ENCODE measurements around the gene PSMA1. TPM values are rescaled to one million over a fixed set of nuclear protein-coding genes. Genes with fewer than 3 reads are reported as not detected.

PSMA1 gene
- total RNA-seq, 2 donors from 2014 or later = 171 to 214 TPM

GRCh38 chr11:14544611-14545010, 24.4 kb upstream of the PSMA1 start:
- H3K4me1 Mint-ChIP-seq = peaks cover 9% of the 10 kb centered on the region
- no peak for DNase-seq
- H3K27ac Mint-ChIP-seq = no peak overlapping the region
- Histone ChIP-seq H3K27ac (ENCODE audit: low read depth, low read length) (no peak overlapping the region), H3K9ac (ENCODE audit: extremely low read depth, low read length, poor library complexity, severe bottlenecking) (no peak overlapping the region), H3K4me1 (ENCODE audit: control insufficient read depth, insufficient read depth, low read length) (no peaks in the 10 kb centered on the region), H3K9me3 (ENCODE audit: control insufficient read depth, low read length) (no peaks in the 10 kb centered on the region), H3K36me3 (ENCODE audit: control insufficient read depth, insufficient read depth, low read length) (no peaks in the 10 kb centered on the region), H3K27me3 (ENCODE audit: control insufficient read depth, insufficient read depth, low read length, poor library complexity, severe bottlenecking) (no peaks in the 10 kb centered on the region), H3K4me3 (ENCODE audit: low read length) (no peak overlapping the region)
- H3K36me3 Mint-ChIP-seq (ENCODE audit: low read depth) = no peaks in the 10 kb centered on the region
- no peak for TF ChIP-seq CTCF (conservative IDR thresholded peaks at IDR 0.05)
- H3K27me3 Mint-ChIP-seq (ENCODE audit: insufficient read depth) = peaks cover 4% of the 10 kb centered on the region
- H3K9me3 Mint-ChIP-seq = no peaks in the 10 kb centered on the region
- 94 to 100% methylated on average over 2 to 3 of the region's 3 CpGs for WGBS, 2 experiments (ENCODE audit: insufficient coverage in 1 of 2, insufficient read length in 1 of 2)
- H3K4me3 Mint-ChIP-seq = no peak overlapping the region

GRCh38 chr11:14543260-14543659, 23.1 kb upstream of the PSMA1 start:
- WGBS, 2 experiments (ENCODE audit: insufficient coverage in 1 of 2, insufficient read length in 1 of 2) = no CpG with 5 or more reads among the region's 1 CpG
- Mint-ChIP-seq H3K9me3 (no peaks in the 10 kb centered on the region), H3K36me3 (ENCODE audit: low read depth) (no peaks in the 10 kb centered on the region), H3K27me3 (ENCODE audit: insufficient read depth) (peaks cover 4% of the 10 kb centered on the region), H3K27ac (no peak overlapping the region), H3K4me3 (no peak overlapping the region), H3K4me1 (peaks cover 9% of the 10 kb centered on the region)
- no peak for TF ChIP-seq CTCF (conservative IDR thresholded peaks at IDR 0.05)
- H3K36me3 ChIP-seq (ENCODE audit: control insufficient read depth, insufficient read depth, low read length) = no peaks in the 10 kb centered on the region
- H3K4me3 ChIP-seq (ENCODE audit: low read length) = no peak overlapping the region
- no peak overlapping the region for H3K27ac ChIP-seq (ENCODE audit: low read depth, low read length)
- H3K9ac ChIP-seq (ENCODE audit: extremely low read depth, low read length, poor library complexity, severe bottlenecking) = no peak overlapping the region
- H3K9me3 ChIP-seq (ENCODE audit: control insufficient read depth, low read length) = no peaks in the 10 kb centered on the region
- H3K4me1 ChIP-seq (ENCODE audit: control insufficient read depth, insufficient read depth, low read length) = no peaks in the 10 kb centered on the region
- H3K27me3 ChIP-seq (ENCODE audit: control insufficient read depth, insufficient read depth, low read length, poor library complexity, severe bottlenecking) = no peaks in the 10 kb centered on the region
- DNase-seq = no peak

GRCh38 chr11:14542324-14542723, 22.1 kb upstream of the PSMA1 start:
- no peaks in the 10 kb centered on the region for H3K9me3 Mint-ChIP-seq
- no peak overlapping the region for H3K27ac Mint-ChIP-seq
- H3K9me3 ChIP-seq (ENCODE audit: control insufficient read depth, low read length) = no peaks in the 10 kb centered on the region
- no peak overlapping the region for H3K9ac ChIP-seq (ENCODE audit: extremely low read depth, low read length, poor library complexity, severe bottlenecking)
- H3K4me3 Mint-ChIP-seq = no peak overlapping the region
- no peaks in the 10 kb centered on the region for H3K27me3 ChIP-seq (ENCODE audit: control insufficient read depth, insufficient read depth, low read length, poor library complexity, severe bottlenecking)
- TF ChIP-seq CTCF (conservative IDR thresholded peaks at IDR 0.05) = no peak
- no peaks in the 10 kb centered on the region for H3K36me3 Mint-ChIP-seq (ENCODE audit: low read depth)
- H3K4me1 ChIP-seq (ENCODE audit: control insufficient read depth, insufficient read depth, low read length) = no peaks in the 10 kb centered on the region
- no peak overlapping the region for H3K27ac ChIP-seq (ENCODE audit: low read depth, low read length)
- H3K27me3 Mint-ChIP-seq (ENCODE audit: insufficient read depth) = peaks cover 4% of the 10 kb centered on the region
- H3K36me3 ChIP-seq (ENCODE audit: control insufficient read depth, insufficient read depth, low read length) = no peaks in the 10 kb centered on the region
- peaks cover 9% of the 10 kb centered on the region for H3K4me1 Mint-ChIP-seq
- no peak for DNase-seq
- H3K4me3 ChIP-seq (ENCODE audit: low read length) = no peak overlapping the region
